ENCODE measurements around the gene ADAM12.

ADAM12 gene

GRCh38 chr10:126312167-126312566 lies 76.1 kb downstream of the ADAM12 start:
- no peak for DNase-seq

DNA sequence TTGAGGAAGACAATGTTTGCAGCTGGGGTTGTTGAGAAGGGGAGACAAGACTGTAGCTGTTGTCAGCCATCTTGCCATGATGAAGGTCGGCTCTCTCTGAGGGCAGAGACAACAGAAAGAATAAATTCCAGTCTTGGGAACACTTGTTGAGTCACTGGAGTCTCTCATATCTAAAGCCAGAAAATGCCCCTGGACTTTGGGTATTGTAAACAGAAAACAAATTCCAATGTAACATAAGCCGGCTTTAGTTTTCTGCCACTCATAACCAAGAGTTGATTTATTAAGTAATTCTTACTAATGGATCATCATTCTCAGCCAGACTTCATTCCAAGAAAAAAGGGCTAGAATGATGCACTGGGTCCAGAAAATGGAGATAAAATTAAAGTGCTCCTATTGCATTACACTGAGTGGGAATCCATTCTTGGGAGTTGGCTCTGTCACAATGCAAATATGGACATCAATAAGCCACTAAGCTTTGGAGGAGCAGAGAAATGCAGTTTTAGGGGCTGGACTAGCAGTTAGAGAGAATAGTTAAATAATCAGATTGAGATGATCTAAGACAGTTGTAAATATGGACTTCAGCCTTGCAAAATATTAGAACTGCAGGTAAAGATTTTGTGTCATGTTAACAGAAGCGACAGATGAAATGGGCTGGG lies 78.9 kb downstream of the ADAM12 start:
- DNase-seq = no peak

- no peak for DNase-seq
These were observed 85.2 kb downstream of the ADAM12 start for GRCh38 chr10:126302826-126303665.

DNA sequence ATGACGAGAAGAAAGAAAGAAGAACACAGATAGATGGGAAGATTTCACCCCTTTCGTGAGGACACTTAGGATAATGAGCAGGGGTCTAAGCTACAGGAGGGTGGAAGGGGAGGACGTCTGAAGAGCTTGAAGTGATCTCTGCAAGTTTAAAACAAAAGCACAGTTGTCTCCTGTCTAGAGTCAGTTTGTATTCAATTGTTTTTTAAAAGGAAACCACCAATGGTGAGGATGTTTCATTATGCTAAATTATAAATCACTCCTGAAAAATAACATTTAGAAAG lies 85.9 kb downstream of the ADAM12 start:
- DNase-seq = no peak

DNA sequence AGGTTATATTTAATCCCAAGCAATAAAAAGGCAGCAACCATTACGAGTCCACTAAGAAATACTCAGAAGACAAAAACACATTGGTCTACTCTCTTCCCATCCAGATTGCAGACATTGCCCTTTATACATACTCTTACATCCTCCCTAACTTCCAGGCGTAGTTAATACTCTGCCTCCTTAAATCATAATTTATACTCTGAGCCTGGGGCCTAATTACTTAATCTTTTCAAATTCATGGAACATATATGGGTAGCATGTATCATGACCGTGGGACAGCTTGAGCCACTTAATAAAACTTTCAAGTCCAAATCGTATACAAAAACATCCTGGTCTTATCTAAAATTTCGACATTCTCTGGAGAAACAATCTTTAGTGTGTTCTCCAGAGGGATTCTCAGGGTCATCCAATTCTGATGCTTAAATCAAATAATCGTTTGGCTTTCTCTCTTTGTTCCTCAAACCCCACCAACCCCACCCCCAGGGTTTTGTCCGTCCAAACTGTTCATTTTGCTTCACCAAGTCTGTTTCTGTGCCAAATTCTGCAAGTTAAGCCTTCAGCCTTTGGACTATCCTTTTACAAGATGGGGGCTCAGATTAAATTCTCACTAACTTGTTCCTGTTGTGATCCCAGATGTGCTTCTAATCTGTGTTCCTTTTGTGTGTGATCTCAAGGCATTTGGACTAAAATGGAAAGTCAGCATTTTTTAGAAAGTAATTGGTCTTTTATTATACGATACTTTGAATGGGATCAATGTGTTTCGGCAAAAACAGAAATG lies 86.4 kb downstream of the ADAM12 start:
- DNase-seq = no peak

- DNase-seq = no peak
These were observed 93.8 kb downstream of the ADAM12 start for GRCh38 chr10:126294451-126294850.

- no peak for DNase-seq
These were observed 98.0 kb downstream of the ADAM12 start for GRCh38 chr10:126290232-126290631.

- no peak for DNase-seq
These were observed 99.5 kb downstream of the ADAM12 start for GRCh38 chr10:126288547-126289493.

GRCh38 chr10:126286256-126286780 lies 102.0 kb downstream of the ADAM12 start:
- no peak for DNase-seq

GRCh38 chr10:126283307-126283706 lies 105.0 kb downstream of the ADAM12 start:
- no peak for DNase-seq

GRCh38 chr10:126278851-126279250 lies 109.4 kb downstream of the ADAM12 start:
- DNase-seq = no peak

- DNase-seq = no peak
These were observed 111.1 kb downstream of the ADAM12 start for GRCh38 chr10:126277181-126277580.

DNA sequence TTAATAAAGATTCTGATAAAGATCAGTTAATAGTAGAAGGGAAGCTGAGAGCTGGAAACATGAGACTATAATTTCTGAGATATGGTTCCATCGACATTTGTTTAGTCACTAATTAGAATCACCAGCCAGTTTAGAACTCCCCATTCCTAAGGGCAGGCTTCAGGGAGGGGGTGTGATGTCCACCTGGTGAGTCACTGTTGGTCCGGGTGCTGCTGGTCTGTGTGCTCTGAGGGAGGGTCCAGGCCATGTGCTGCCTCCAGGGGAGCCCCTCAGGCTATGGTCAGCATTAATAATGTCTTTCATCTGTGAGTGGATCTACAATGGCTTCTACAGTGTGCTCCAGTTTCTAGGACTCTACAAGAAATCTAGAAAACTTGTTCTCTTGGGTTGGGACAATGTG lies 115.8 kb downstream of the ADAM12 start:
- DNase-seq = no peak

DNA sequence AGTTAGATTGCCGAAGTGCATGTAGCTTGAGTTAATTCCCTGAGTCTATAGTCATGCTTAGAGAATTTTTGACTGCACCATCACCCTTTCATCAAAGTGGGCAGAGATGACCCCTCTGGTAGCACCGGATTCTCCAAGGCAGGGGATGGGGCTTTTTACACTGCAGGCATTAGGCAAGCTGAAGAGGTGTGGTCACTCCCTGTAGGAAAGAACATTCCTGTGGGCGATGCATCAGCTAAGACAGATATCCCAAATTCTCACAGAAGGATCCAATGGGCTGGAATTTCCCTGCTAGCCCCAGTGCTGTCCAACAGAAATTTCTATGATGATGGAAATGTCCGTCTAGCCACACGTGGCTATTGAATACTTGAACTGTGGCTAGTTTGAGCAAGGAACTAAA lies 118.2 kb downstream of the ADAM12 start:
- DNase-seq = no peak

GRCh38 chr10:126268013-126268920 lies 120.0 kb downstream of the ADAM12 start:
- no peak for DNase-seq

DNA sequence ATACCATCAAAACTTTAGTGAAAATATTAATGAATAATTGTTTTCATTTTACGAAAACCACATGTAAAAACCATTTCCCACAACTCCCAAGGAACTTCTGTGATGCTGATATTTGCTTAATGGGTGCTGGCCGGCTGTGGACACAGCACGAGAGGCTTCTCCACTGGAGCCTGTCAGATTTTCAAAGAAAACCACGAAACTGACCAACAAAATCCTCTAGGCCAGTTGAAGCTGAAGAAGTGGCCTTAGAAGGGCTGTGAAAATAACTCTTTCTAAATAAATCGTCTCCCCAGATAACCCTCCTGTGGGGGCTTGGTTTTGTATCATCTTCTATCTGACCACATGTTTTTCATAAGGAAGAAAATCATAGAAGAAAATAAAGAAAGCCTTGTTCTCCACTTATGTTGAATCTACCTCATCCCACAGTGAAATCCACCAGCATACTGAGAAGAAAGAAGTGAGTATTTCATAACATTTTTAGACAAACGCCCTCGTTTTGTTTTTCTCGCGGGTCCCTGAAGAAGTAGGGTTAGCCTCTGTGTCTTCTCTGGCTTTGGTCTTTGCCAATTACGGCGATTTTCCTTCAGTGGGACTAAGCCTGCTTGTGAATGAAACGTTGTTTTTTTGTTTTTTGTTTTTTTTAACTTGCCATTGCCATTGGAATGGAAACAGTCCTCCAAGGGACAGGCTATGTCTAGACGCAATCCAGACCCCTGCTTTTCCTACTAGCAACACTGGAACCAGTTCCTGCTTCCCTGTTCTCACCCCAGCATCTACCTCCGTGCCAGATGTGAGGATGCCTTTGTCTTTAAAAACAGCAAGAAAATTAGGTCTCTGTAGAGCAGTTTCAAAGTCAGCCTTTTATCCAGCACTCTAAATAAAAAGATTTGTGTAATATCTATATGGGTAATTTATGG lies 123.9 kb downstream of the ADAM12 start:
- no peak for DNase-seq

DNA sequence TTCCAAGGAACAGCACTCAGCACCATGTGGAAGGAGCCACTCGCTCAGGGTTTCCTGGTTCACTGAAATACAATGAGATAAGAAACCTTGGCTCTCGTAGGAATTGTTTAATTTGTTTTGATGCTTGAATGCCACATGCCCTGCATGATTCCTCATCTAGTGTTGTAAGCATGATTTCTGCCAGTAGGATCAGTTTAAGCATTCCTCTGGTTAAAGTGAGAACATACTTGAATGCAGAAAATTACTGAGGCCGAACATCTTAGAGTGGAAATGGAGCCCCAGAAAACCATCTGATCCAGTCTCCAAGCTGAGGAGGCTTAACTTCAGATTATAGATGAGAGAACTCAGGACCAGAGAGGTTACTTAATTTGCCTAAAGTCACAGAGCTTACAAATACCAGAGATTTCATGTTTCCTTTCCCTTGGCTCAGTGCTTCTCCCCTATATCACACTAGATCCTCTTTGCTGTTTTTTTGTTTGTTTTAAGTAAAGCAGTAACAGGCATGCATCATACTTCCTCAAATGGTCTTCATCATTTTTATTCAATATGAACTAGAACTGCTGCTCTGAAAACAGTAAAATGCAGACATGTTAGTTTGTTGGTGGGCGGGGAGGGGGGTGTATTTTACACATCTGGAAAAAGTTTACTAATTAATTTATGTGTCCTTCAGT lies 125.1 kb downstream of the ADAM12 start:
- DNase-seq = no peak

GRCh38 chr10:126262233-126262838 lies 125.9 kb downstream of the ADAM12 start:
- DNase-seq = no peak

All from NCI-H1436 treated with DMSO at 0.1 percent for 48 hours (cell line).